WTC11 (cell line): ENCODE measurements around the gene CDK16.

Source experiments
- ATF3 ChIP-seq: sonication (generic); formaldehyde crosslinking; conservative IDR thresholded peaks from 2 replicates; pipeline ENCODE4 v1.8.1; 2022; ENCODE audit warnings: mild to moderate bottlenecking, missing genetic modification reagents
- CBFB ChIP-seq: sonication (generic); formaldehyde crosslinking; IDR thresholded peaks from 2 replicates; pipeline ENCODE4 v1.8.1; 2022; ENCODE audit warnings: mild to moderate bottlenecking, low read depth, missing genetic modification reagents
- CREM ChIP-seq: sonication (generic); formaldehyde crosslinking; IDR thresholded peaks from 2 replicates; pipeline ENCODE4 v1.8.1; 2022; ENCODE audit warnings: mild to moderate bottlenecking, missing genetic modification reagents, moderate library complexity
- CTCF ChIP-seq: fragments of 200-600 bp; IDR thresholded peaks from 2 replicates; pipeline ENCODE4 v1.8.0; 2022; ENCODE audit warnings: antibody characterized with exemption
- ESRRA ChIP-seq: sonication (generic); formaldehyde crosslinking; IDR thresholded peaks from 2 replicates; pipeline ENCODE4 v1.8.1; 2022; ENCODE audit warnings: mild to moderate bottlenecking, missing genetic modification reagents, borderline replicate concordance
- JUN ChIP-seq: sonication (generic); formaldehyde crosslinking; IDR thresholded peaks from 2 replicates; pipeline ENCODE4 v1.8.0; 2023; ENCODE audit warnings: mild to moderate bottlenecking, missing genetic modification reagents
- NFE2L1 ChIP-seq: sonication (generic); formaldehyde crosslinking; IDR thresholded peaks from 2 replicates; pipeline ENCODE4 v1.8.1; 2023; ENCODE audit warnings: missing genetic modification reagents
- NFYB ChIP-seq: sonication (generic); formaldehyde crosslinking; conservative IDR thresholded peaks from 2 replicates; pipeline ENCODE4 v1.8.0; 2022; ENCODE audit warnings: low read depth, missing genetic modification reagents
- NR3C1 ChIP-seq: sonication (generic); formaldehyde crosslinking; conservative IDR thresholded peaks from 2 replicates; pipeline ENCODE4 v1.8.1; 2023; ENCODE audit warnings: low read depth, mild to moderate bottlenecking, missing genetic modification reagents
- ZBTB21 ChIP-seq: sonication (generic); formaldehyde crosslinking; IDR thresholded peaks from 2 replicates; pipeline ENCODE4 v1.8.1; 2023; ENCODE audit warnings: mild to moderate bottlenecking, missing genetic modification reagents, borderline replicate concordance
- ZNF396 ChIP-seq: fragments of 250-450 bp; sonication (Bioruptor Pico); IDR thresholded peaks from 2 replicates; pipeline ENCODE4 v1.8.0; 2021; ENCODE audit warnings: mild to moderate bottlenecking, moderate library complexity, borderline replicate concordance
- TF ChIP-seq, protein P1 (sequence below): sonication (generic); formaldehyde crosslinking; IDR thresholded peaks from 2 replicates; pipeline ENCODE4 v1.8.1; 2023; ENCODE audit warnings: mild to moderate bottlenecking, moderate library complexity, missing genetic modification reagents

DNA sequence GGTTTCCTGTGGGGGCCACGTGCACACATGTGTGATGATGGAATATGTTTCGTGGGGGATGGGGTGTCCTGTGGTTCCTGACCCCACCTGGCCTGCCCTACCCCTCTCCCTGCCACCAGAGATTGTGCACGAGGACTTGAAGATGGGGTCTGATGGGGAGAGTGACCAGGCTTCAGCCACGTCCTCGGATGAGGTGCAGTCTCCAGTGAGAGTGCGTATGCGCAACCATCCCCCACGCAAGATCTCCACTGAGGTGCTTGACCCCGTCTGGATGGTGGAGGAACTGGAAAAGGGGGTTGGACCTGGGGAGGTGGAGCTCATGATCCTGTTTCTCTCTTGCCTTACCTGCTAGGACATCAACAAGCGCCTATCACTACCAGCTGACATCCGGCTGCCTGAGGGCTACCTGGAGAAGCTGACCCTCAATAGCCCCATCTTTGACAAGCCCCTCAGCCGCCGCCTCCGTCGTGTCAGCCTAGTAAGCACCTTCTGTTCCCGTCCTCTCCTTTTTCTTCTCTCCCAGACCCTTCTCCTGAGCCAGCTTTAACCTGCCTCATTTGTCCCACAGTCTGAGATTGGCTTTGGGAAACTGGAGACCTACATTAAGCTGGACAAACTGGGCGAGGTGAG lies 5.9 kb downstream of the CDK16 start:
- TF ChIP-seq ESRRA (no peak), ZNF396 (no peak), ATF3 (CRISPR knock-in tag) (no peak), NR3C1 (CRISPR knock-in tag) (no peak), CTCF (no peak), NFYB (CRISPR knock-in tag) (no peak), CBFB (CRISPR knock-in tag) (no peak), ZBTB21 (CRISPR knock-in tag) (no peak), CREM (CRISPR knock-in tag) (no peak), JUN (no peak), NFE2L1 (no peak)
- TF ChIP-seq, protein P1, sequence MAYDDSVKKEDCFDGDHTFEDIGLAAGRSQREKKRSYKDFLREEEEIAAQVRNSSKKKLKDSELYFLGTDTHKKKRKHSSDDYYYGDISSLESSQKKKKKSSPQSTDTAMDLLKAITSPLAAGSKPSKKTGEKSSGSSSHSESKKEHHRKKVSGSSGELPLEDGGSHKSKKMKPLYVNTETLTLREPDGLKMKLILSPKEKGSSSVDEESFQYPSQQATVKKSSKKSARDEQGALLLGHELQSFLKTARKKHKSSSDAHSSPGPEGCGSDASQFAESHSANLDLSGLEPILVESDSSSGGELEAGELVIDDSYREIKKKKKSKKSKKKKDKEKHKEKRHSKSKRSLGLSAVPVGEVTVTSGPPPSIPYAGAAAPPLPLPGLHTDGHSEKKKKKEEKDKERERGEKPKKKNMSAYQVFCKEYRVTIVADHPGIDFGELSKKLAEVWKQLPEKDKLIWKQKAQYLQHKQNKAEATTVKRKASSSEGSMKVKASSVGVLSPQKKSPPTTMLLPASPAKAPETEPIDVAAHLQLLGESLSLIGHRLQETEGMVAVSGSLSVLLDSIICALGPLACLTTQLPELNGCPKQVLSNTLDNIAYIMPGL (CRISPR knock-in tag): no peak
